ENCODE results near the gene CSNK2A1. TPM values are rescaled to one million over a fixed set of nuclear protein-coding genes. Genes with fewer than 3 reads are reported as not detected.

Gene CSNK2A1
- total and polyA plus RNA-seq, 2 experiments from 2014 or later: 85.1 to 244 TPM

DNA sequence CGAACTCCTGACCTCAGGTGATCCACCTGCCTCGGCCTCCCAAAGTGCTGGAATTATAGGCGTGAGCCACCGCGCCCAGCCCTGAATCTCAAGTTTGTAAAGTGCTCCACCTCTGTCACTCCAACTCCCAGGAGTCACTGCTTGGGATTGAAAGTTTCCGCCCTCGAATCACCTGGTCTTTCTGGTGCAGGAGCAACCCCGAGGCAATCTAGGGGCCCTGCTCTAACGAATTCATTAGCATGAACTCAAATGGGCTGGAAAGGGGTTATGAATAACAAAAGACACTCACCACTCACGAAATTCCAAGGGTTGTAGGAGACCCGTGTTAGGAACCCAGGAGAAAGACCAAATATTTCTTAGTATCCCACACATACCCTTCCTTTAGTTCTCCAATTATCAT is 109.4 kb downstream of the CSNK2A1 start (continued):
- TF ChIP-seq, protein P1, sequence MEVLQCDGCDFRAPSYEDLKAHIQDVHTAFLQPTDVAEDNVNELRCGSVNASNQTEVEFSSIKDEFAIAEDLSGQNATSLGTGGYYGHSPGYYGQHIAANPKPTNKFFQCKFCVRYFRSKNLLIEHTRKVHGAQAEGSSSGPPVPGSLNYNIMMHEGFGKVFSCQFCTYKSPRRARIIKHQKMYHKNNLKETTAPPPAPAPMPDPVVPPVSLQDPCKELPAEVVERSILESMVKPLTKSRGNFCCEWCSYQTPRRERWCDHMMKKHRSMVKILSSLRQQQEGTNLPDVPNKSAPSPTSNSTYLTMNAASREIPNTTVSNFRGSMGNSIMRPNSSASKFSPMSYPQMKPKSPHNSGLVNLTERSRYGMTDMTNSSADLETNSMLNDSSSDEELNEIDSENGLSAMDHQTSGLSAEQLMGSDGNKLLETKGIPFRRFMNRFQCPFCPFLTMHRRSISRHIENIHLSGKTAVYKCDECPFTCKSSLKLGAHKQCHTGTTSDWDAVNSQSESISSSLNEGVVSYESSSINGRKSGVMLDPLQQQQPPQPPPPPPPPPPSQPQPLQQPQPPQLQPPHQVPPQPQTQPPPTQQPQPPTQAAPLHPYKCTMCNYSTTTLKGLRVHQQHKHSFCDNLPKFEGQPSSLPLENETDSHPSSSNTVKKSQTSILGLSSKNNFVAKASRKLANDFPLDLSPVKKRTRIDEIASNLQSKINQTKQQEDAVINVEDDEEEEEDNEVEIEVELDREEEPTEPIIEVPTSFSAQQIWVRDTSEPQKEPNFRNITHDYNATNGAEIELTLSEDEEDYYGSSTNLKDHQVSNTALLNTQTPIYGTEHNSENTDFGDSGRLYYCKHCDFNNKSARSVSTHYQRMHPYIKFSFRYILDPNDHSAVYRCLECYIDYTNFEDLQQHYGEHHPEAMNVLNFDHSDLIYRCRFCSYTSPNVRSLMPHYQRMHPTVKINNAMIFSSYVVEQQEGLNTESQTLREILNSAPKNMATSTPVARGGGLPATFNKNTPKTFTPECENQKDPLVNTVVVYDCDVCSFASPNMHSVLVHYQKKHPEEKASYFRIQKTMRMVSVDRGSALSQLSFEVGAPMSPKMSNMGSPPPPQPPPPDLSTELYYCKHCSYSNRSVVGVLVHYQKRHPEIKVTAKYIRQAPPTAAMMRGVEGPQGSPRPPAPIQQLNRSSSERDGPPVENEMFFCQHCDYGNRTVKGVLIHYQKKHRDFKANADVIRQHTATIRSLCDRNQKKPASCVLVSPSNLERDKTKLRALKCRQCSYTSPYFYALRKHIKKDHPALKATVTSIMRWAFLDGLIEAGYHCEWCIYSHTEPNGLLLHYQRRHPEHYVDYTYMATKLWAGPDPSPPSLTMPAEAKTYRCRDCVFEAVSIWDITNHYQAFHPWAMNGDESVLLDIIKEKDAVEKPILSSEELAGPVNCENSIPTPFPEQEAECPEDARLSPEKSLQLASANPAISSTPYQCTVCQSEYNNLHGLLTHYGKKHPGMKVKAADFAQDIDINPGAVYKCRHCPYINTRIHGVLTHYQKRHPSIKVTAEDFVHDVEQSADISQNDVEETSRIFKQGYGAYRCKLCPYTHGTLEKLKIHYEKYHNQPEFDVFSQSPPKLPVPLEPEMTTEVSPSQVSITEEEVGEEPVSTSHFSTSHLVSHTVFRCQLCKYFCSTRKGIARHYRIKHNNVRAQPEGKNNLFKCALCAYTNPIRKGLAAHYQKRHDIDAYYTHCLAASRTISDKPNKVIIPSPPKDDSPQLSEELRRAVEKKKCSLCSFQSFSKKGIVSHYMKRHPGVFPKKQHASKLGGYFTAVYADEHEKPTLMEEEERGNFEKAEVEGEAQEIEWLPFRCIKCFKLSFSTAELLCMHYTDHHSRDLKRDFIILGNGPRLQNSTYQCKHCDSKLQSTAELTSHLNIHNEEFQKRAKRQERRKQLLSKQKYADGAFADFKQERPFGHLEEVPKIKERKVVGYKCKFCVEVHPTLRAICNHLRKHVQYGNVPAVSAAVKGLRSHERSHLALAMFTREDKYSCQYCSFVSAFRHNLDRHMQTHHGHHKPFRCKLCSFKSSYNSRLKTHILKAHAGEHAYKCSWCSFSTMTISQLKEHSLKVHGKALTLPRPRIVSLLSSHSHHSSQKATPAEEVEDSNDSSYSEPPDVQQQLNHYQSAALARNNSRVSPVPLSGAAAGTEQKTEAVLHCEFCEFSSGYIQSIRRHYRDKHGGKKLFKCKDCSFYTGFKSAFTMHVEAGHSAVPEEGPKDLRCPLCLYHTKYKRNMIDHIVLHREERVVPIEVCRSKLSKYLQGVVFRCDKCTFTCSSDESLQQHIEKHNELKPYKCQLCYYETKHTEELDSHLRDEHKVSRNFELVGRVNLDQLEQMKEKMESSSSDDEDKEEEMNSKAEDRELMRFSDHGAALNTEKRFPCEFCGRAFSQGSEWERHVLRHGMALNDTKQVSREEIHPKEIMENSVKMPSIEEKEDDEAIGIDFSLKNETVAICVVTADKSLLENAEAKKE (CRISPR knock-in tag; IDR thresholded peaks at IDR 0.05): no peak
- TF ChIP-seq STAT1 (IDR thresholded peaks at IDR 0.05; ENCODE audit: unreplicated experiment) (no peak), EZH2phosphoT487 (IDR thresholded peaks at IDR 0.05; ENCODE audit: unreplicated experiment) (no peak), EZH2 (IDR thresholded peaks at IDR 0.05; ENCODE audit: low read depth, unreplicated experiment) (no peak), NANOG (IDR thresholded peaks at IDR 0.05; ENCODE audit: borderline replicate concordance) (peak; percentile 51; the same call in 1 of the 2 replicates), CREB1 (CRISPR knock-in tag; IDR thresholded peaks at IDR 0.05; ENCODE audit: low read depth) (0 out of 2 replicates have a peak, but pooled peaks have one; percentile 15), ZNF331 (CRISPR knock-in tag; IDR thresholded peaks at IDR 0.05; ENCODE audit: low read depth) (no peak)
- TF ChIP-seq, protein P2, sequence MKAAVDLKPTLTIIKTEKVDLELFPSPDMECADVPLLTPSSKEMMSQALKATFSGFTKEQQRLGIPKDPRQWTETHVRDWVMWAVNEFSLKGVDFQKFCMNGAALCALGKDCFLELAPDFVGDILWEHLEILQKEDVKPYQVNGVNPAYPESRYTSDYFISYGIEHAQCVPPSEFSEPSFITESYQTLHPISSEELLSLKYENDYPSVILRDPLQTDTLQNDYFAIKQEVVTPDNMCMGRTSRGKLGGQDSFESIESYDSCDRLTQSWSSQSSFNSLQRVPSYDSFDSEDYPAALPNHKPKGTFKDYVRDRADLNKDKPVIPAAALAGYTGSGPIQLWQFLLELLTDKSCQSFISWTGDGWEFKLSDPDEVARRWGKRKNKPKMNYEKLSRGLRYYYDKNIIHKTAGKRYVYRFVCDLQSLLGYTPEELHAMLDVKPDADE (IDR thresholded peaks at IDR 0.05): no peak
- TF ChIP-seq, protein P3, sequence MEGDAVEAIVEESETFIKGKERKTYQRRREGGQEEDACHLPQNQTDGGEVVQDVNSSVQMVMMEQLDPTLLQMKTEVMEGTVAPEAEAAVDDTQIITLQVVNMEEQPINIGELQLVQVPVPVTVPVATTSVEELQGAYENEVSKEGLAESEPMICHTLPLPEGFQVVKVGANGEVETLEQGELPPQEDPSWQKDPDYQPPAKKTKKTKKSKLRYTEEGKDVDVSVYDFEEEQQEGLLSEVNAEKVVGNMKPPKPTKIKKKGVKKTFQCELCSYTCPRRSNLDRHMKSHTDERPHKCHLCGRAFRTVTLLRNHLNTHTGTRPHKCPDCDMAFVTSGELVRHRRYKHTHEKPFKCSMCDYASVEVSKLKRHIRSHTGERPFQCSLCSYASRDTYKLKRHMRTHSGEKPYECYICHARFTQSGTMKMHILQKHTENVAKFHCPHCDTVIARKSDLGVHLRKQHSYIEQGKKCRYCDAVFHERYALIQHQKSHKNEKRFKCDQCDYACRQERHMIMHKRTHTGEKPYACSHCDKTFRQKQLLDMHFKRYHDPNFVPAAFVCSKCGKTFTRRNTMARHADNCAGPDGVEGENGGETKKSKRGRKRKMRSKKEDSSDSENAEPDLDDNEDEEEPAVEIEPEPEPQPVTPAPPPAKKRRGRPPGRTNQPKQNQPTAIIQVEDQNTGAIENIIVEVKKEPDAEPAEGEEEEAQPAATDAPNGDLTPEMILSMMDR (conservative IDR thresholded peaks at IDR 0.05; ENCODE audit: low read depth in 2 of 2): no peak
- TF ChIP-seq, protein P4, sequence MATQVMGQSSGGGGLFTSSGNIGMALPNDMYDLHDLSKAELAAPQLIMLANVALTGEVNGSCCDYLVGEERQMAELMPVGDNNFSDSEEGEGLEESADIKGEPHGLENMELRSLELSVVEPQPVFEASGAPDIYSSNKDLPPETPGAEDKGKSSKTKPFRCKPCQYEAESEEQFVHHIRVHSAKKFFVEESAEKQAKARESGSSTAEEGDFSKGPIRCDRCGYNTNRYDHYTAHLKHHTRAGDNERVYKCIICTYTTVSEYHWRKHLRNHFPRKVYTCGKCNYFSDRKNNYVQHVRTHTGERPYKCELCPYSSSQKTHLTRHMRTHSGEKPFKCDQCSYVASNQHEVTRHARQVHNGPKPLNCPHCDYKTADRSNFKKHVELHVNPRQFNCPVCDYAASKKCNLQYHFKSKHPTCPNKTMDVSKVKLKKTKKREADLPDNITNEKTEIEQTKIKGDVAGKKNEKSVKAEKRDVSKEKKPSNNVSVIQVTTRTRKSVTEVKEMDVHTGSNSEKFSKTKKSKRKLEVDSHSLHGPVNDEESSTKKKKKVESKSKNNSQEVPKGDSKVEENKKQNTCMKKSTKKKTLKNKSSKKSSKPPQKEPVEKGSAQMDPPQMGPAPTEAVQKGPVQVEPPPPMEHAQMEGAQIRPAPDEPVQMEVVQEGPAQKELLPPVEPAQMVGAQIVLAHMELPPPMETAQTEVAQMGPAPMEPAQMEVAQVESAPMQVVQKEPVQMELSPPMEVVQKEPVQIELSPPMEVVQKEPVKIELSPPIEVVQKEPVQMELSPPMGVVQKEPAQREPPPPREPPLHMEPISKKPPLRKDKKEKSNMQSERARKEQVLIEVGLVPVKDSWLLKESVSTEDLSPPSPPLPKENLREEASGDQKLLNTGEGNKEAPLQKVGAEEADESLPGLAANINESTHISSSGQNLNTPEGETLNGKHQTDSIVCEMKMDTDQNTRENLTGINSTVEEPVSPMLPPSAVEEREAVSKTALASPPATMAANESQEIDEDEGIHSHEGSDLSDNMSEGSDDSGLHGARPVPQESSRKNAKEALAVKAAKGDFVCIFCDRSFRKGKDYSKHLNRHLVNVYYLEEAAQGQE (IDR thresholded peaks at IDR 0.05; ENCODE audit: unreplicated experiment): no peak
